NCI-H82 (cell line): ENCODE results near the gene RREB1.

Experiments
- DNase-seq: peaks from one replicate; lab custom pipeline; 2025; lab: John Stamatoyannopoulos, UW

Gene RREB1

GRCh38 chr6:7243179-7243981, 135.6 kb downstream of the RREB1 start:
- peak; percentile 86 for DNase-seq

- no peak for DNase-seq
These were observed 138.1 kb downstream of the RREB1 start for GRCh38 chr6:7245668-7246393.

- no peak for DNase-seq
These were observed 138.8 kb downstream of the RREB1 start for GRCh38 chr6:7246401-7247178.

GRCh38 chr6:7247179-7247456, 139.4 kb downstream of the RREB1 start:
- DNase-seq: no peak

GRCh38 chr6:7247828-7248227, 140.1 kb downstream of the RREB1 start:
- no peak for DNase-seq

GRCh38 chr6:7249391-7249790, 141.6 kb downstream of the RREB1 start:
- no peak for DNase-seq

- no peak for DNase-seq
These were observed 142.3 kb downstream of the RREB1 start for GRCh38 chr6:7249946-7250643.

GRCh38 chr6:7250812-7251211, 143.1 kb downstream of the RREB1 start:
- no peak for DNase-seq

- no peak for DNase-seq
These were observed 144.0 kb downstream of the RREB1 start for GRCh38 chr6:7251646-7252260.

- no peak for DNase-seq
These were observed 144.6 kb downstream of the RREB1 start for GRCh38 chr6:7252390-7252789.

- no peak for DNase-seq
These were observed 147.4 kb downstream of the RREB1 start for GRCh38 chr6:7254980-7255835.

- DNase-seq: no peak
These were observed 148.2 kb downstream of the RREB1 start for GRCh38 chr6:7255918-7256317.

GRCh38 chr6:7256785-7257184, 149.0 kb downstream of the RREB1 start:
- no peak for DNase-seq

GRCh38 chr6:7257521-7258230, 149.9 kb downstream of the RREB1 start:
- DNase-seq: no peak

GRCh38 chr6:7258231-7258763, 150.5 kb downstream of the RREB1 start:
- DNase-seq: no peak

GRCh38 chr6:7260291-7261031, 152.7 kb downstream of the RREB1 start:
- peak; percentile 36 for DNase-seq

GRCh38 chr6:7261032-7261841, 153.5 kb downstream of the RREB1 start:
- peak; percentile 97 for DNase-seq

GRCh38 chr6:7261852-7262461, 154.2 kb downstream of the RREB1 start:
- DNase-seq: peak; percentile 98
